Measurements from ENCODE around the gene AASS. TPM values are rescaled to one million over a fixed set of nuclear protein-coding genes. Genes with fewer than 3 reads are reported as not detected.

AASS gene
- total RNA-seq, 4 donors from 2014 or later: 22.9 to 79.6 (median 36.1) TPM

GRCh38 chr7:122094549-122094948, 49.5 kb downstream of the AASS start:
- H3K4me3 ChIP-seq (replicated peaks in 1 of 3): no peak overlapping the region
- intact Hi-C loops (cut with DNase I): no loop called here
- H3K9me3 ChIP-seq: no peaks in the 10 kb centered on the region
- no peak for TF ChIP-seq POLR2A (IDR thresholded peaks at IDR 0.05)
- TF ChIP-seq, protein P1, sequence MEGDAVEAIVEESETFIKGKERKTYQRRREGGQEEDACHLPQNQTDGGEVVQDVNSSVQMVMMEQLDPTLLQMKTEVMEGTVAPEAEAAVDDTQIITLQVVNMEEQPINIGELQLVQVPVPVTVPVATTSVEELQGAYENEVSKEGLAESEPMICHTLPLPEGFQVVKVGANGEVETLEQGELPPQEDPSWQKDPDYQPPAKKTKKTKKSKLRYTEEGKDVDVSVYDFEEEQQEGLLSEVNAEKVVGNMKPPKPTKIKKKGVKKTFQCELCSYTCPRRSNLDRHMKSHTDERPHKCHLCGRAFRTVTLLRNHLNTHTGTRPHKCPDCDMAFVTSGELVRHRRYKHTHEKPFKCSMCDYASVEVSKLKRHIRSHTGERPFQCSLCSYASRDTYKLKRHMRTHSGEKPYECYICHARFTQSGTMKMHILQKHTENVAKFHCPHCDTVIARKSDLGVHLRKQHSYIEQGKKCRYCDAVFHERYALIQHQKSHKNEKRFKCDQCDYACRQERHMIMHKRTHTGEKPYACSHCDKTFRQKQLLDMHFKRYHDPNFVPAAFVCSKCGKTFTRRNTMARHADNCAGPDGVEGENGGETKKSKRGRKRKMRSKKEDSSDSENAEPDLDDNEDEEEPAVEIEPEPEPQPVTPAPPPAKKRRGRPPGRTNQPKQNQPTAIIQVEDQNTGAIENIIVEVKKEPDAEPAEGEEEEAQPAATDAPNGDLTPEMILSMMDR (IDR thresholded peaks at IDR 0.05): no peak
- 96 to 100% methylated on average over 1 of the region's 1 CpG for WGBS, 2 donors
- H3K27me3 ChIP-seq: no peaks in the 10 kb centered on the region
- peaks cover 0 to 2% of the 10 kb centered on the region in 2 donors for H3K36me3 ChIP-seq
- no peak for DNase-seq
- H3K27ac ChIP-seq: no peak overlapping the region
- H3K4me1 ChIP-seq: no peaks in the 10 kb centered on the region

DNA sequence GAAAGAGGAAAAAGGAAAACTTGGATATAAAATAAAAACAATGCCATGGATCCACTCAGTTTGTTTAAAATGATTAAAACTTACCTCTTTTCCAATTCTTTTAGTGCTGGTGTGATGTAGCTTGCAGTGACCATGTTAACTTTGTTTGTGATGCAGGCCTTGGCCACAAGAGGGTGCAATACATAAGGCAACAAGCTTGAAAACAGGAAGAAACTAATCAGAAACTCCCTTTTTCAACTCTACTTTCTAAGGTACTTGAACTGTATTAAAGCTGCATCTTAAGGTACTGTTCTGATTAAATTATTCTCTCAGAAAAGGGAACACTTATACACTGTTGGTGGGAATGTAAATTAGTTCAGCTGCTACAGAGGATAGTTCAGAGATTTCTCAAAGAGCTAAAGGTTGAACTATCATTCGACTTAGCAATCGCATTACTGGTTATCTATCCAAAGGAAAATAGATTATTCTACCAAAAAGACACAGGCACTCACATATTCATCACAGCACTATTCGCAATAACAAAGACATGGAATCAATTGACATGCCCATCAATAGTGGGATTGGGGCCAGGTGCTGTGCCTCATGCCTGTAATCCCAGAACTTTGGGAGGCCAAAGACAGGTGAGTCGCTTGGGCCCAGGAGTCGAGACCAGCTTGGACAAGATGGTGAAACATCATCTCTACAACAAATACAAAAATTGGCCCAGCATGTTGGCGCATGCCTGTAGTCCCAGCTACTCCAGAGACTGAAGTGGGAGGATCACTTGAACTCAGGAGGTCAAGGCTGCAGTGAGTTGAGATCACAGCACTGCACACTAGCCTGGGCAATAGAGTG, 50.9 kb downstream of the AASS start:
- TF ChIP-seq, protein P1 (IDR thresholded peaks at IDR 0.05): peak in 5 of 6 experiments; percentile 46 to 86 (median 63)
- no peak for TF ChIP-seq POLR2A (IDR thresholded peaks at IDR 0.05)
- no peaks in the 10 kb centered on the region for H3K27me3 ChIP-seq
- DNase-seq: peak; percentile 60 to 75
- 90 to 97% methylated on average over 6 of the region's 6 CpGs for WGBS, 2 donors
- intact Hi-C loops (cut with DNase I): no loop called here
- peaks cover 0 to 2% of the 10 kb centered on the region in 2 donors for H3K36me3 ChIP-seq
- H3K4me3 ChIP-seq (replicated peaks in 1 of 3): no peak overlapping the region
- no peaks in the 10 kb centered on the region for H3K9me3 ChIP-seq
- H3K4me1 ChIP-seq: no peaks in the 10 kb centered on the region
- no peak overlapping the region for H3K27ac ChIP-seq

GRCh38 chr7:122082670-122083069, 61.4 kb downstream of the AASS start:
- Histone ChIP-seq H3K36me3 (peaks cover 0 to 16% of the 10 kb centered on the region in 2 donors), H3K27me3 (no peaks in the 10 kb centered on the region), H3K4me1 (no peaks in the 10 kb centered on the region), H3K27ac (no peak overlapping the region), H3K9me3 (no peaks in the 10 kb centered on the region), H3K4me3 (replicated peaks in 1 of 3) (no peak overlapping the region)
- 95 to 96% methylated on average over 2 of the region's 2 CpGs for WGBS, 2 donors
- TF ChIP-seq POLR2A (IDR thresholded peaks at IDR 0.05): no peak
- TF ChIP-seq, protein P1 (IDR thresholded peaks at IDR 0.05): no peak
- no peak for DNase-seq
- intact Hi-C loops (cut with DNase I): no loop called here

DNA sequence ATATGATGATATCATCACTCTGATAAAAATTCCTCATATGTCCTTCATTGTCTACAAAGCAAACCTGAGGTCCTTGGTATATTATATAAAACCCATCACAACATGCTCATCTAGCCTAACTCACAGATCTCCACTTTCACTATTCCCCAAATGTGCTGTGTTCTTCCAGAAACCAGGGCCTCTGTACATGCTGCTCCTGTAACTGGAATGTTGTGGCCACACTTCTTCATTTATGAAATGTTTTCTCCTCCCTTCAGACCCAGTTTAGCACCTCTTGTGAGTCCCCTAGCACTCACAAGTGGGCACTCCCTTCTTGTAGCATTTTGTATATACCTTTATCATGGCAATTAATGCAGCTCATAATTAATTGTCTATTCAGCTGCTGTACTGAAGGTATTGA, 61.9 kb downstream of the AASS start:
- TF ChIP-seq, protein P1 (IDR thresholded peaks at IDR 0.05): no peak
- no peak for TF ChIP-seq POLR2A (IDR thresholded peaks at IDR 0.05)
- Histone ChIP-seq H3K9me3 (no peaks in the 10 kb centered on the region), H3K27me3 (no peaks in the 10 kb centered on the region), H3K27ac (no peak overlapping the region), H3K4me1 (no peaks in the 10 kb centered on the region), H3K36me3 (peaks cover 0 to 20% of the 10 kb centered on the region in 2 donors), H3K4me3 (replicated peaks in 1 of 3) (no peak overlapping the region)
- intact Hi-C loops (cut with DNase I): no loop called here
- no peak for DNase-seq

GRCh38 chr7:122073635-122074034, 70.4 kb downstream of the AASS start:
- peaks cover 0 to 18% of the 10 kb centered on the region in 2 donors for H3K36me3 ChIP-seq
- WGBS, 2 donors: 85 to 89% methylated on average over 3 of the region's 3 CpGs

More at GRCh38 chr7:122073635-122074034, 70.4 kb downstream of the AASS start:
- H3K27ac ChIP-seq: no peak overlapping the region
- no peak for DNase-seq
- no peaks in the 10 kb centered on the region for H3K4me1 ChIP-seq
- H3K27me3 ChIP-seq: no peaks in the 10 kb centered on the region
- no peak overlapping the region for H3K4me3 ChIP-seq (replicated peaks in 1 of 3)
- TF ChIP-seq, protein P1 (IDR thresholded peaks at IDR 0.05): no peak
- no peak for TF ChIP-seq POLR2A (IDR thresholded peaks at IDR 0.05)
- H3K9me3 ChIP-seq: no peaks in the 10 kb centered on the region
- intact Hi-C loops (cut with DNase I): no loop called here

All from thyroid gland (tissue), 4 donors.